Measurements from ENCODE around the gene SYCP2. TPM values are rescaled to one million over a fixed set of nuclear protein-coding genes. Genes with fewer than 3 reads are reported as not detected.
A peak's percentile ranks its signal among the peaks of the same experiment; 100 is the strongest.

The SYCP2 gene
- total and polyA plus RNA-seq, 12 donors, result 0.28 to 2.7 (median 1.1) TPM

DNA sequence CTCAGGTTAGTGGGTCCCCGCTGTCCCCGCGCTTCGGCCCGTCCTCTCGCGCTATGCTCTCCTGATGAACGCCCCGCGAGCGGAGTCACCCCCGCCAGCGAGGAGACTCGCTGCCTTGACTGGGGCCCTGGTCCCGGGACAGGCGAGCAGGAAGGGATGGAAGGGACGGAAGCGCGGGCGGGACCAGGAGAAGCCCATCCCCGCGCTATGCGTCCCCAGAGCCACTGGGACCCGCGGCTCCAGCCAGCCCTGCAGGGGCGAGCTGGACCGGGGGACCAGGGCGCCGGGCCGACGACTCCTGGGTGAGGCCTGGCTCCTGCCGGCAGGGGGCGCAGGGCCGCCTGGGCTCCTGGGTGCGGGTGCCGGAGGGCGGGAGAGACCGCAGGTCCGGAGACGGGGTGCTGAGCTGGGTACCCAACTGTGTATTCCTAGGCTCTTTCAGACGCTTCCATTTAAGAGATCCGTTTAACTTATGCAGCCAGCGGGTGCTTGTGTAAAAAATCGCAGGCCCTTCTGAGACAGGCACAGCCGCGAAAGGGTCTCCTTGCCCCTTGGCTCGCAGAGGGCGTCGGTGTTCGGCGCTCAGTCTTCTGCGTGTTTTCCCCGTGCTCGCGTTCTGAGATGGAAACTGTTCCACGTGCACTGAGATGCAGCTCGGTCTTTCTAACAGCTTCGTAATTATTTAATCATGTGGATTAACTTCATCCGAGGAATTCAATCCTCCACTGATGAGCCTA is 580 bp upstream of the SYCP2 start:
- WGBS, 4 donors, result 4 to 8% (median 4%) methylated on average over 19 to 59 of the region's 59 CpGs
- intact Hi-C loops (cut with DNase I), result no loop called here
- Histone ChIP-seq H3K36me3 (replicated peaks in 1 of 2) (no peaks in the 10 kb centered on the region), H3K4me1 (replicated peaks in 1 of 2) (peaks cover 10 to 35% of the 10 kb centered on the region in 2 donors), H3K9me3 (replicated peaks in 1 of 3) (no peaks in the 10 kb centered on the region), H3K27me3 (no peaks in the 10 kb centered on the region), H3K27ac (peak overlapping the region in 3 of 5 donors; percentile 46 to 68 (median 57)), H3K4me3 (peak overlapping the region in 3 of 4 donors; percentile 15 to 67 (median 35))
- peak; percentile 53 to 83 (median 78) for DNase-seq
- TF ChIP-seq CTCF (IDR thresholded peaks at IDR 0.05) (peak; percentile 64 to 95 (median 80)), POLR2A (IDR thresholded peaks at IDR 0.05) (no peak)

DNA sequence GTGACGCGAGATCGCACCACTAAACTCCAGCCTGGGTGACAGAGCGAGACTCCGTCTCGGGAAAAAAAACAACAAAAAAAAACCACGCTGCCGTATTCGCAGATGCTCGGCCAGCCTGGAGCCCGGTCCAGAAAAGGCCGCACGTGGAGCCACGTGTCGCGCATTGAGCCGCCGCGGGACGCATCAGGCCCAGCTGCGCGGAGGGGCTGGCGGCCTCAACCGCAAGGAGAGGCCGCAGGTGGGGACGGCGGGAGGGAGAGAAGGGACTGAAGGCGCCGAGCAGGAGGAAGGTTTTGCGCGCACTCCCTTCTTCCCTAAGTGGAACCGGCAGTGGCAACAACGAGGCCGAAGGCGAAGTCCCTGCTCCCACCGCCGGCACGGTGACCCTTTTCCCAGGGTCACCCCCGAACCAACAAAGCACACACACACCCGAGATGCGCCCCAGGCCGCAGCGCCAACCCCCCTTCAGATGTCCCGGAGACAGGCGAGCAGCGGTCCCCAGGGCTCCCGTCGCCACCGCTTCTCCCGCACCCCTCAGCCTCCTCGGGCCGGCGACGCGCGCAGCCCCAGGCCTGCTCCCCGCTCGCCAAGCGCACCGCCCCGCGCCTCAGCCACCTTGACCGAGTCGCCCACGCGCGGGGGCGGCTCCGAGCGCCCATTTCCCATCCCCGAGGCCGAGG is 681 bp downstream of the SYCP2 start:
- H3K9me3 ChIP-seq (replicated peaks in 1 of 3), result no peaks in the 10 kb centered on the region
- H3K4me1 ChIP-seq (replicated peaks in 1 of 2), result peaks cover 0 to 22% of the 10 kb centered on the region in 2 donors
- DNase-seq, result peak in 2 of 7 donors; percentile 11 to 23
- no peaks in the 10 kb centered on the region for H3K36me3 ChIP-seq (replicated peaks in 1 of 2)
- intact Hi-C loops (cut with DNase I), result no loop called here
- 80 to 93% (median 88%) methylated on average over 42 to 72 of the region's 72 CpGs for WGBS, 4 donors
- no peak overlapping the region for H3K4me3 ChIP-seq
- no peaks in the 10 kb centered on the region for H3K27me3 ChIP-seq
- TF ChIP-seq CTCF (IDR thresholded peaks at IDR 0.05), result no peak
- TF ChIP-seq POLR2A (IDR thresholded peaks at IDR 0.05), result no peak
- no peak overlapping the region for H3K27ac ChIP-seq

- Histone ChIP-seq H3K27me3 (no peaks in the 10 kb centered on the region), H3K4me3 (no peak overlapping the region), H3K36me3 (replicated peaks in 1 of 2) (no peaks in the 10 kb centered on the region), H3K27ac (no peak overlapping the region), H3K9me3 (replicated peaks in 1 of 3) (no peaks in the 10 kb centered on the region), H3K4me1 (replicated peaks in 1 of 2) (peaks cover 0 to 12% of the 10 kb centered on the region in 2 donors)
- TF ChIP-seq CTCF (IDR thresholded peaks at IDR 0.05) (no peak), POLR2A (IDR thresholded peaks at IDR 0.05) (no peak)
- no peak for DNase-seq
- intact Hi-C loops (cut with DNase I), result no loop called here
- WGBS, 4 donors, result 88 to 94% (median 90%) methylated on average over 9 of the region's 9 CpGs
Observed at GRCh38 chr20:59931511-59932312, 1.7 kb downstream of the SYCP2 start.

DNA sequence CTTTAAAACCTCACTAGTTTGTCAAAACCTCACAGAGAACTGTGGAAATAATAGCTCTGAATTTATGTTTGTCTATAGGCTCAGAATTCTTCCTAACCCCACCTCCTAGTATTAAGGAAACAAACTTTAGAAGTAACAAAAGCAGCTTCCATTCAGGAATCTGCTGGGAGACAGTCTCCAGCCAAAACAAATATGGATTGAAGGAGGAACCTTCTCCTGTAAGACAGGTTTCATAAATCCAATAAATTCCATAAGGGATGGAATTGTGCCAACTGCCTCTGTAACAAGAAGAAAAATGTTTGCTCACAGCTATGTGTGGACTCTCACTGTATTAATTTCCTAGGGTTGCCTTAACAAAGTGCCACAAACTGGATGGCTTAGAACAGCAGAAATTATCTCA is 7.5 kb downstream of the SYCP2 start:
- intact Hi-C loops (cut with DNase I), result no loop called here
- DNase-seq, result no peak
- TF ChIP-seq CTCF (IDR thresholded peaks at IDR 0.05) (no peak), POLR2A (IDR thresholded peaks at IDR 0.05) (no peak)
- Histone ChIP-seq H3K9me3 (replicated peaks in 1 of 3) (no peaks in the 10 kb centered on the region), H3K27ac (no peak overlapping the region), H3K36me3 (replicated peaks in 1 of 2) (no peaks in the 10 kb centered on the region), H3K4me1 (replicated peaks in 1 of 2) (no peaks in the 10 kb centered on the region), H3K27me3 (no peaks in the 10 kb centered on the region), H3K4me3 (no peak overlapping the region)

All from adrenal gland (tissue), 12 donors.